H1 (cell line): ENCODE results near the gene ACAP2. TPM values are rescaled to one million over a fixed set of nuclear protein-coding genes. Genes with fewer than 3 reads are reported as not detected.

Experiments
- CTCF ChIA-PET: fragments of 300-600 bp; sonication (Branson Sonifier 250); formaldehyde crosslinking; loops from one replicate; lab custom pipeline; 2021; ENCODE audit not compliant: partially characterized antibody; lab: Charles Lee
- POLR2A ChIA-PET: fragments of 300-600 bp; sonication (Branson Sonifier 250); formaldehyde crosslinking; loops from one replicate; lab custom pipeline; 2021; ENCODE audit warnings: inconsistent platforms; ENCODE audit not compliant: partially characterized antibody; lab: Charles Lee
- DNase-seq, 2 experiments: peaks; one replicate each; pipeline versions ENCODE4 v3.0.0 to v3.0.0-alpha.2; 2010 to 2022; ENCODE audit warnings: low spot score in 2 of 2, low read depth in 1 of 2, mixed read lengths in 1 of 2
- FAIRE-seq: peaks from 2 replicates; lab custom pipeline; 2011; peaks lifted over from hg19 to GRCh38; lab: Jason Lieb, UNC
- H2AFZ ChIP-seq: 2 replicates; pipeline ENCODE4 v1.8.1; 2012; ENCODE audit warnings: low read length, inconsistent platforms
- H2AK5ac ChIP-seq: 2 replicates; pipeline ENCODE4 v1.6.1; 2013; ENCODE audit warnings: low read depth, low read length
- H2BK120ac ChIP-seq: replicated peaks from 2 replicates; pipeline ENCODE3; 2013; ENCODE audit warnings: low read depth, low read length, inconsistent platforms
- H2BK12ac ChIP-seq: 2 replicates; pipeline ENCODE4 v1.6.1; 2013; ENCODE audit warnings: low read depth, low read length
- H2BK15ac ChIP-seq: 2 replicates; pipeline ENCODE4 v1.6.1; 2013; ENCODE audit warnings: low read length
- H2BK20ac ChIP-seq: 2 replicates; pipeline ENCODE4 v1.6.1; 2013; ENCODE audit warnings: low read length
- H2BK5ac ChIP-seq: 2 replicates; pipeline ENCODE4 v1.6.1; 2013; ENCODE audit warnings: low read depth, low read length
- H3K14ac ChIP-seq: 2 replicates; pipeline ENCODE4 v1.6.1; 2013; ENCODE audit warnings: inconsistent platforms; ENCODE audit not compliant: insufficient read length
- H3K18ac ChIP-seq: 2 replicates; pipeline ENCODE4 v1.6.1; 2013; ENCODE audit warnings: low read length; ENCODE audit errors: extremely low read depth
- H3K23ac ChIP-seq: 2 replicates; pipeline ENCODE4 v1.6.1; 2013; ENCODE audit warnings: inconsistent platforms; ENCODE audit not compliant: insufficient read length
- H3K23me2 ChIP-seq: 2 replicates; pipeline ENCODE4 v1.6.1; 2013; ENCODE audit warnings: low read depth, low read length
- H3K27ac ChIP-seq: 2 replicates; pipeline ENCODE4 v1.6.1; 2011; ENCODE audit warnings: low read depth, low read length, inconsistent platforms
- H3K27me3 ChIP-seq, 4 experiments: replicated peaks in 1 of 4; 1 replicate in 1 of 4; 2 replicates in 3 of 4; pipeline versions ENCODE4 v1.6.1 to v1.8.1; 2011 to 2013; ENCODE audit warnings: low read length in 3 of 4, mild to moderate bottlenecking in 3 of 4, inconsistent platforms in 2 of 4, mixed read lengths in 2 of 4, moderate library complexity in 1 of 4; ENCODE audit not compliant: control insufficient read depth in 3 of 4, insufficient read depth in 3 of 4; ENCODE audit errors: extremely low read depth in 1 of 4
- H3K36me3 ChIP-seq, 4 experiments: 2 replicates each; pipeline versions ENCODE4 v1.6.1 to v1.8.1; 2011 to 2013; ENCODE audit warnings: mild to moderate bottlenecking in 4 of 4, low read length in 3 of 4, moderate library complexity in 2 of 4, control low read depth in 1 of 4, inconsistent platforms in 1 of 4; ENCODE audit not compliant: insufficient read depth in 4 of 4, control insufficient read depth in 2 of 4
- H3K4ac ChIP-seq: replicated peaks from 2 replicates; pipeline ENCODE3; 2013; ENCODE audit warnings: low read length, low read depth, mixed read lengths, inconsistent platforms; ENCODE audit not compliant: insufficient read length
- H3K4me1 ChIP-seq, 4 experiments: replicated peaks in 1 of 4; 1 replicate in 1 of 4; 2 replicates in 3 of 4; pipeline versions ENCODE4 v1.6.1 to v1.8.1; 2011 to 2013; ENCODE audit warnings: low read length in 3 of 4, inconsistent platforms in 2 of 4, mixed read lengths in 1 of 4; ENCODE audit not compliant: insufficient read depth in 4 of 4, control insufficient read depth in 3 of 4
- H3K4me2 ChIP-seq, 2 experiments: 2 replicates each; pipeline versions ENCODE4 v1.6.1 to v1.8.1; 2011 to 2013; ENCODE audit warnings: low read depth in 2 of 2, low read length in 2 of 2, control low read depth in 1 of 2, inconsistent platforms in 1 of 2, mild to moderate bottlenecking in 1 of 2; ENCODE audit not compliant: insufficient read depth in 1 of 2
- H3K4me3 ChIP-seq, 4 experiments: fragments of 200-600, 300-600 bp in 1 of 4; sonication (generic), shearing (Covaris generic), sonication (Bioruptor Twin) in 1 of 4; 2 replicates each; pipeline versions ENCODE4 v1.5.1 to v1.8.1; 2011 to 2016; ENCODE audit warnings: low read length in 4 of 4, low read depth in 3 of 4, control low read depth in 2 of 4, inconsistent platforms in 2 of 4, mild to moderate bottlenecking in 2 of 4, mixed read lengths in 1 of 4, moderate library complexity in 1 of 4; ENCODE audit not compliant: insufficient read depth in 2 of 4; ENCODE audit errors: extremely low read depth in 1 of 4
- H3K56ac ChIP-seq: replicated peaks from 2 replicates; pipeline ENCODE3; 2013; ENCODE audit warnings: low read depth, mild to moderate bottlenecking, mixed read lengths, low read length, inconsistent platforms; ENCODE audit not compliant: insufficient read length
- H3K79me1 ChIP-seq: 2 replicates; pipeline ENCODE4 v1.6.1; 2013; ENCODE audit warnings: low read depth, low read length, control low read depth
- H3K79me2 ChIP-seq, 2 experiments: 2 replicates each; pipeline versions ENCODE4 v1.6.1 to v1.8.1; 2012 to 2013; ENCODE audit warnings: low read length in 2 of 2, mild to moderate bottlenecking in 2 of 2, inconsistent platforms in 1 of 2; ENCODE audit not compliant: insufficient read depth in 2 of 2, control insufficient read depth in 1 of 2
- H3K9ac ChIP-seq, 4 experiments: replicated peaks in 1 of 4; 1 replicate in 1 of 4; 2 replicates in 3 of 4; pipeline versions ENCODE4 v1.6.1 to v1.8.1; 2011 to 2013; ENCODE audit warnings: low read depth in 3 of 4, low read length in 3 of 4, control low read depth in 2 of 4, mild to moderate bottlenecking in 2 of 4, moderate library complexity in 2 of 4, inconsistent platforms in 1 of 4; ENCODE audit errors: extremely low read depth in 1 of 4
- H3K9me3 ChIP-seq, 2 experiments: 2 replicates each; pipeline versions ENCODE4 v1.6.1 to v1.8.1; 2012 to 2013; ENCODE audit warnings: mild to moderate bottlenecking in 2 of 2, moderate library complexity in 2 of 2, control low read depth in 1 of 2, inconsistent platforms in 1 of 2, low read depth in 1 of 2, low read length in 1 of 2, mixed read lengths in 1 of 2; ENCODE audit not compliant: insufficient read depth in 2 of 2
- H4K20me1 ChIP-seq, 2 experiments: replicated peaks in 1 of 2; 2 replicates each; pipeline versions ENCODE3 to v1.8.1; 2011 to 2013; ENCODE audit warnings: inconsistent platforms in 2 of 2, low read length in 2 of 2, mild to moderate bottlenecking in 1 of 2; ENCODE audit not compliant: insufficient read depth in 2 of 2, control insufficient read depth in 1 of 2
- H4K5ac ChIP-seq: 2 replicates; pipeline ENCODE4 v1.6.1; 2013; ENCODE audit warnings: low read length, low read depth, mixed read lengths, inconsistent platforms; ENCODE audit not compliant: insufficient read length
- H4K8ac ChIP-seq: 2 replicates; pipeline ENCODE4 v1.8.0; 2013; ENCODE audit warnings: mild to moderate bottlenecking, moderate library complexity, low read length, inconsistent platforms; ENCODE audit not compliant: insufficient read depth; ENCODE audit errors: extremely low read depth
- H4K91ac ChIP-seq: replicated peaks from 2 replicates; pipeline ENCODE3; 2013; ENCODE audit warnings: low read length, mixed read lengths, inconsistent platforms; ENCODE audit not compliant: insufficient read length
- ATF3 ChIP-seq: IDR thresholded peaks from 2 replicates; pipeline ENCODE4 v1.6.1; 2011; ENCODE audit warnings: low read depth, mild to moderate bottlenecking, low read length; ENCODE audit not compliant: insufficient read depth
- BACH1 ChIP-seq: IDR thresholded peaks from 2 replicates; pipeline ENCODE4 v1.6.1; 2012; ENCODE audit warnings: low read length, improper control_type of control experiment
- CEBPB ChIP-seq: IDR thresholded peaks from 2 replicates; pipeline ENCODE4 v1.6.1; 2012; ENCODE audit warnings: low read depth, low read length
- EGR1 ChIP-seq: IDR thresholded peaks from 2 replicates; pipeline ENCODE4 v1.6.1; 2011; ENCODE audit warnings: low read depth, low read length, borderline replicate concordance
- GTF2F1 ChIP-seq: IDR thresholded peaks from 2 replicates; pipeline ENCODE4 v1.6.1; 2012; ENCODE audit warnings: low read depth, low read length, improper control_type of control experiment, borderline replicate concordance
- KDM4A ChIP-seq: IDR thresholded peaks from one replicate; pipeline ENCODE4 v1.7.1; 2012; ENCODE audit warnings: low read depth, mild to moderate bottlenecking, moderate library complexity, low read length, inconsistent platforms; ENCODE audit not compliant: severe bottlenecking
- KDM5A ChIP-seq: fragments of 200-600 bp; IDR thresholded peaks from 2 replicates; pipeline ENCODE4 v1.7.1; 2012; ENCODE audit warnings: mild to moderate bottlenecking, low read length, inconsistent platforms, mixed read lengths
- NANOG ChIP-seq: IDR thresholded peaks from 2 replicates; pipeline ENCODE4 v1.6.1; 2011; ENCODE audit warnings: low read length, low read depth, mild to moderate bottlenecking, inconsistent platforms; ENCODE audit not compliant: insufficient read depth, poor library complexity, severe bottlenecking
- RAD21 ChIP-seq, 2 experiments: IDR thresholded peaks in 1 of 2; conservative IDR thresholded peaks in 1 of 2; 2 replicates each; pipeline ENCODE4 v1.6.1; 2011; ENCODE audit warnings: low read depth in 2 of 2, low read length in 2 of 2, improper control_type of control experiment in 1 of 2, inconsistent platforms in 1 of 2, mild to moderate bottlenecking in 1 of 2, moderate library complexity in 1 of 2
- RNF2 ChIP-seq: fragments of 200-900, 300-1000 bp; sonication (generic); IDR thresholded peaks from 2 replicates; pipeline ENCODE4 v1.7.1; 2016; ENCODE audit warnings: borderline replicate concordance, low read depth, mild to moderate bottlenecking, antibody characterized with exemption, low read length; ENCODE audit not compliant: poor library complexity, severe bottlenecking; ENCODE audit errors: missing control alignments
- SIX5 ChIP-seq: IDR thresholded peaks from 2 replicates; pipeline ENCODE4 v1.6.1; 2011; ENCODE audit warnings: mild to moderate bottlenecking, low read depth, low read length
- TAF1 ChIP-seq: IDR thresholded peaks from 2 replicates; pipeline ENCODE4 v1.6.1; 2011; ENCODE audit warnings: mild to moderate bottlenecking, low read depth, low read length
- TBP ChIP-seq: IDR thresholded peaks from 2 replicates; pipeline ENCODE4 v1.6.1; 2011; ENCODE audit warnings: low read depth, low read length, improper control_type of control experiment
- WGBS, 2 experiments: shearing (Covaris generic) in 1 of 2; methylation state at CpG; one replicate each; pipeline versions ENCODE4 v1.1.6 to v1.1.7; 2013 to 2015; ENCODE audit warnings: low lambda C conversion rate in 2 of 2, mixed read lengths in 2 of 2, inconsistent platforms in 1 of 2, low coverage in 1 of 2, missing lambda C conversion rate in 1 of 2; ENCODE audit not compliant: insufficient replicate concordance in 2 of 2, insufficient coverage in 1 of 2, insufficient read length in 1 of 2; ENCODE audit errors: extremely low coverage in 1 of 2, missing lambda C conversion rate in 1 of 2; 5-methylcytosine and 5-hydroxymethylcytosine counted together
- polyA plus RNA-seq, 7 experiments: library from polyadenylated mRNA; depleted of rRNA in 3 of 7; stranded (reverse) in 5 of 7; unstranded in 2 of 7; fragments of >200 nt in 5 of 7; fragments of 200-250 nt in 2 of 7; gene quantifications; 1 replicate in 5 of 7; 2 replicates in 1 of 7; 4 replicates in 1 of 7; pipeline versions ENCODE4 v1.2.1 to v1.2.3, GENCODE V29; 2011 to 2013; ENCODE audit warnings: missing spikeins in 2 of 7, mixed read lengths in 2 of 7
- total RNA-seq: library from RNA; stranded (reverse); fragmentation: NEBNext Ultra II Directional; extraction: Animal tissue kit (Norgen Biotek cat#: 25700); gene quantifications from 2 replicates; pipeline ENCODE4 v1.2.1, GENCODE V29; 2021

The ACAP2 gene
- total and polyA plus RNA-seq, 2 of the 8 experiments (the other 6 are each of a cell fraction or from before 2014, with no cell fraction given): 7.7 to 37.3 TPM

- Histone ChIP-seq H2AK5ac (no peak overlapping the region), H3K79me1 (peaks cover 28% of the 10 kb centered on the region), H3K14ac (no peak overlapping the region), H3K27ac (no peak overlapping the region), H3K79me2 (peaks cover 0 to 79% of the 10 kb centered on the region in 2 experiments; a peak in 3 of 4 replicates), H3K18ac (no peak overlapping the region), H3K36me3 (peaks cover 0 to 9% (median 1%) of the 10 kb centered on the region in 4 experiments; a peak in 3 of 8 replicates), H4K5ac (no peak overlapping the region), H2BK5ac (no peak overlapping the region), H3K9ac (no peak overlapping the region), H3K27me3 (no peaks in the 10 kb centered on the region), H3K4ac (no peak overlapping the region), H4K20me1 (peaks cover 25 to 39% of the 10 kb centered on the region in 2 experiments), H4K91ac (no peak overlapping the region), H3K4me1 (peaks cover 7 to 19% (median 15%) of the 10 kb centered on the region in 4 experiments), H3K4me2 (no peak overlapping the region), H2BK15ac (no peak overlapping the region), H4K8ac (no peak overlapping the region), H2AFZ (no peak overlapping the region), H3K23me2 (peaks cover 7% of the 10 kb centered on the region; the same call in 1 of the 2 replicates), H2BK20ac (no peak overlapping the region), H3K56ac (no peak overlapping the region), H3K23ac (no peak overlapping the region), H3K4me3 (no peak overlapping the region), H2BK12ac (no peak overlapping the region), H3K9me3 (no peaks in the 10 kb centered on the region), H2BK120ac (no peak overlapping the region)
- no peak for FAIRE-seq
- DNase-seq: no peak
- CTCF ChIA-PET: interaction anchor here (1.0 to 3.0 kb wide), 5 partner anchors 8 to 579 kb away, joined by 3 to 23 read pairs (median 5); partner anchors contain the start of gene XXYLT1
- 96% methylated on average over 2 of the region's 2 CpGs; no CpG with 5 or more reads in 1 of the 2 experiments for WGBS, 2 experiments
- POLR2A ChIA-PET: interaction anchor here (0.9 to 3.0 kb wide), 3 partner anchors 8 to 282 kb away, joined by 3 to 30 read pairs (median 4); partner anchors contain the start of gene XXYLT1
- TF ChIP-seq KDM5A: no peak
- no peak for TF ChIP-seq NANOG
- TF ChIP-seq SIX5: no peak
- TF ChIP-seq BACH1: no peak
- no peak for TF ChIP-seq GTF2F1
- TF ChIP-seq EGR1: no peak
- no peak for TF ChIP-seq TAF1
- no peak for TF ChIP-seq RNF2
- TF ChIP-seq TBP: no peak
- TF ChIP-seq KDM4A: no peak
- TF ChIP-seq RAD21 (IDR thresholded peaks at IDR 0.05 in 1 of 2, conservative IDR thresholded peaks at IDR 0.05 in 1 of 2; ENCODE audit: low read depth in 2 of 2, low read length in 2 of 2): no peak
- no peak for TF ChIP-seq ATF3
- TF ChIP-seq CEBPB: no peak
Measured at GRCh38 chr3:195261925-195262324, 180.9 kb downstream of the ACAP2 start.
